Karpas-422 (cell line): ENCODE data around the gene ITGA5. TPM values are rescaled to one million over a fixed set of nuclear protein-coding genes. Genes with fewer than 3 reads are reported as not detected.

Experiments used
- DNase-seq: peaks from one replicate; pipeline ENCODE4 v3.0.0-alpha.2; 2015
- H2AFZ ChIP-seq: fragments of 200-600 bp; sonication (generic); 2 replicates; pipeline ENCODE4 v1.6.1; 2014; ENCODE audit warnings: antibody characterized with exemption, low read length, mixed read lengths
- H3K27ac ChIP-seq: fragments of 200-600 bp; sonication (generic); 2 replicates; pipeline ENCODE4 v1.5.1; 2014; ENCODE audit warnings: mild to moderate bottlenecking, low read length, moderate library complexity
- H3K27me3 ChIP-seq: fragments of 200-600 bp; sonication (generic); 2 replicates; pipeline ENCODE4 v1.6.1; 2014; ENCODE audit warnings: low read length, mixed read lengths
- H3K36me3 ChIP-seq: fragments of 200-600 bp; sonication (generic); 2 replicates; pipeline ENCODE4 v1.6.1; 2014; ENCODE audit warnings: low read length, mixed read lengths; ENCODE audit not compliant: insufficient read depth
- H3K4me1 ChIP-seq: fragments of 200-600 bp; sonication (generic); 2 replicates; pipeline ENCODE4 v1.6.1; 2014; ENCODE audit warnings: mild to moderate bottlenecking, low read length, mixed read lengths
- H3K4me2 ChIP-seq: fragments of 200-600 bp; sonication (generic); 2 replicates; pipeline ENCODE4 v1.6.1; 2014; ENCODE audit warnings: low read length, low read depth, mild to moderate bottlenecking; ENCODE audit not compliant: poor library complexity, severe bottlenecking
- H3K4me3 ChIP-seq: fragments of 200-600 bp; sonication (generic); 2 replicates; pipeline ENCODE4 v1.5.1; 2014; ENCODE audit warnings: mild to moderate bottlenecking, antibody characterized with exemption, low read length, mixed read lengths
- H3K79me2 ChIP-seq: fragments of 200-600 bp; sonication (generic); 2 replicates; pipeline ENCODE4 v1.6.1; 2014; ENCODE audit warnings: mild to moderate bottlenecking, low read length, mixed read lengths
- H3K9ac ChIP-seq: fragments of 200-600 bp; sonication (generic); 2 replicates; pipeline ENCODE4 v1.6.0; 2014; ENCODE audit warnings: low read length
- H3K9me2 ChIP-seq: fragments of 200-600 bp; sonication (generic), shearing (Covaris generic); replicated peaks from 2 replicates; pipeline ENCODE4 v1.6.0; 2014; ENCODE audit warnings: mild to moderate bottlenecking, low read length, moderate library complexity; ENCODE audit not compliant: insufficient read depth
- H3K9me3 ChIP-seq: fragments of 300-700, 200-600 bp; sonication (generic); 2 replicates; pipeline ENCODE4 v1.6.1; 2014; ENCODE audit warnings: low read length, mixed read lengths
- H4K20me1 ChIP-seq: fragments of 200-600 bp; sonication (generic); 2 replicates; pipeline ENCODE4 v1.6.1; 2014; ENCODE audit warnings: mild to moderate bottlenecking, antibody characterized with exemption, low read length, low read depth; ENCODE audit not compliant: insufficient read depth
- total RNA-seq: library from RNA; depleted of rRNA; stranded (reverse); fragments of >200 nt; shearing (Covaris generic); gene quantifications from 2 replicates; pipeline ENCODE4 v1.2.3, GENCODE V29; 2014; ENCODE audit warnings: low replicate concordance

ITGA5 gene
- total RNA-seq, 1 experiment from 2014 or later, result not detected

DNA sequence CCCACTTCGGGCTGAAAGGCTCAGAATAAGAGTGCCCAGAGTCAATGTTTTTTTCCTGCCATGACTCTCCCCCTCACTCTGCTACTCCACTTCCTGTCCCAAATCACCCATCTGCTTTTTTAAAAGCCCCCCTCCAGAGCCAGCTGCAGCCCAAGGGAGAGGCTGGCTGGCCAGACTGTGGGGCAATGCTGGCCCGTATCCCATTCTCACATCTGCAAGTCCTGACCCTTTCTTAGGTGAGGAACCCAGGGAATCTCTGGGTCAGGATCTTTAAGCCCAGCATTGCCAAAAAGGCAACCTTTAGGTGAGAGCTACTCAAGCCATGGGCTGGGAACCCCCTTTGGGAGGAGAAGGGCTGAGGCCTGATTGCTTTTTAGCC, 1.7 kb upstream of the ITGA5 start:
- H3K79me2 ChIP-seq, result no peaks in the 10 kb centered on the region
- H3K27ac ChIP-seq, result no peak overlapping the region
- H3K9me2 ChIP-seq, result no peaks in the 10 kb centered on the region
- no peaks in the 10 kb centered on the region for H3K9me3 ChIP-seq
- no peak overlapping the region for H3K4me3 ChIP-seq
- no peak overlapping the region for H2AFZ ChIP-seq
- no peak overlapping the region for H3K9ac ChIP-seq
- H3K36me3 ChIP-seq, result no peaks in the 10 kb centered on the region
- H3K4me2 ChIP-seq, result no peak overlapping the region
- no peaks in the 10 kb centered on the region for H3K4me1 ChIP-seq
- H4K20me1 ChIP-seq, result no peaks in the 10 kb centered on the region
- no peak for DNase-seq
- no peaks in the 10 kb centered on the region for H3K27me3 ChIP-seq

DNA sequence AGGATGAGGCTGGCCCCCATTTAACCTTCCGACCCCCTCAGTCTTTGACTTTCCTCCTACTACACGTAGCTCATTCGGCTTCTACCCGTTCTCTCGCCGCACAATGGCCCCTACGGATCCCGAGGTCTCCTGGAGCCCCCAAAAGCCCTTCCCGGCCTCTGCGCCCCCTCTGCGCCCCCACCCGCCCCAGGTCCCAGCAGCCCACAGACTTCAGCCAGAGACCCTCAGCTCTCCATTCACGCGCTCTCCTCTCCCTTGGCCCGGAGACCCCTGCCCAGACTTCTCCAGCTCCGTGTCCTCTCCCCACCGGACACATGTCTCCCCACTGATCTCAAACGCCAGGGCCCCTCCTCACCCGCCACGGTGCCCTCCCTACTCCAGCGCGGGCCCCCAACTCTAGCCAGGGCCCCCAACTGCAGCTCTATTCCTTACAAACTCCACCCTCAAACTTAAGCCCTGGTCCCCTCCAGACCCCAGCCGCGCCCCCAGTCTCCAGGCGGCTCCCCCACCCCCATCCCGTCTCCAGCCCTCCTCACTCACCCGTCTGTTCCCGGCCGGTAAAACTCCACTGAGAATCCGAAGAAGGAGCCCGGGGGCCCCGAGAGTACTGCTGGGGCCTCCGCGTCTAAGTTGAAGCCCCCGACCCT, 502 bp downstream of the ITGA5 start:
- H3K27me3 ChIP-seq, result no peaks in the 10 kb centered on the region
- H3K4me2 ChIP-seq, result no peak overlapping the region
- H3K4me1 ChIP-seq, result no peaks in the 10 kb centered on the region
- no peaks in the 10 kb centered on the region for H3K9me3 ChIP-seq
- no peak overlapping the region for H3K9ac ChIP-seq
- no peak overlapping the region for H3K27ac ChIP-seq
- H3K9me2 ChIP-seq, result no peaks in the 10 kb centered on the region
- no peak for DNase-seq
- no peaks in the 10 kb centered on the region for H3K79me2 ChIP-seq
- no peaks in the 10 kb centered on the region for H3K36me3 ChIP-seq
- no peak overlapping the region for H2AFZ ChIP-seq
- H3K4me3 ChIP-seq, result no peak overlapping the region
- H4K20me1 ChIP-seq, result no peaks in the 10 kb centered on the region

DNA sequence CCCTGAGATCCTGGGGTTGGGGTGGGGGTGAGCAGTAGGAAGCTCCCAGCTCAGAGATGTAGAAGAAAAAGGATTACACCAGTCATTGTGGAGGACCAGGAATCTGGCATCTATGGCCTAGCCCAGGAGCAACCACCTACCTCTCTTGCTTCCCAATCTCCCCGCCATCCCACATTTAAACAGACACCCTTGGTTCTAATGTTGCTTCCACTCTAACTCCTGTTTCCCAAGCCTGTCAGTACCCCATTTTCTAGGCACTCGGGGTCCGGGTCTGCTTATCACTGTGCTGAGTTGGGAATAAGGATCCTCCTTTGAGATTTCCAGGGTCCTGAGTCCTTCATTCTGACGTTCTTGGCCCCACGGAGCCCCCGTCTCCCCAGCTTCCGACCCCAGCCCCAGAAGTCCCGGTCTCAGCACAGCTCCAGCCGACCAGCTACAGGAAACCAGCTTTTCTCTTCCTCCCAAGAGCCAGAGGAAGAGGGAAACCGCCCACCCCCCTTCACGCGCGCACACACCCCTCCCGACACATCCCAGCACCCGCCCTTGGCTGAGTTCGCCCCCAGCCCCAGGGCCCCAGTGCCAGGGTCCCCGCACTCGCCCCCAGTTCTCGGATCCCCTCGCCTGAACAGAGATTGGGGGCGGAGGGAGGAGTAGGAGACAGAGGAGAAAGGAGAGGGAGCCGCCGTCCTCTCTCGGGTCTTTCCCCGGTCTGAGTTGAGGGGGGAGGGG, 1.2 kb downstream of the ITGA5 start:
- Histone ChIP-seq H3K9me2 (no peaks in the 10 kb centered on the region), H3K36me3 (no peaks in the 10 kb centered on the region), H3K27me3 (no peaks in the 10 kb centered on the region), H3K79me2 (no peaks in the 10 kb centered on the region), H3K4me2 (no peak overlapping the region), H4K20me1 (no peaks in the 10 kb centered on the region), H3K9me3 (no peaks in the 10 kb centered on the region), H3K4me1 (no peaks in the 10 kb centered on the region), H3K27ac (no peak overlapping the region), H3K9ac (no peak overlapping the region), H2AFZ (no peak overlapping the region), H3K4me3 (no peak overlapping the region)
- DNase-seq, result no peak

DNA sequence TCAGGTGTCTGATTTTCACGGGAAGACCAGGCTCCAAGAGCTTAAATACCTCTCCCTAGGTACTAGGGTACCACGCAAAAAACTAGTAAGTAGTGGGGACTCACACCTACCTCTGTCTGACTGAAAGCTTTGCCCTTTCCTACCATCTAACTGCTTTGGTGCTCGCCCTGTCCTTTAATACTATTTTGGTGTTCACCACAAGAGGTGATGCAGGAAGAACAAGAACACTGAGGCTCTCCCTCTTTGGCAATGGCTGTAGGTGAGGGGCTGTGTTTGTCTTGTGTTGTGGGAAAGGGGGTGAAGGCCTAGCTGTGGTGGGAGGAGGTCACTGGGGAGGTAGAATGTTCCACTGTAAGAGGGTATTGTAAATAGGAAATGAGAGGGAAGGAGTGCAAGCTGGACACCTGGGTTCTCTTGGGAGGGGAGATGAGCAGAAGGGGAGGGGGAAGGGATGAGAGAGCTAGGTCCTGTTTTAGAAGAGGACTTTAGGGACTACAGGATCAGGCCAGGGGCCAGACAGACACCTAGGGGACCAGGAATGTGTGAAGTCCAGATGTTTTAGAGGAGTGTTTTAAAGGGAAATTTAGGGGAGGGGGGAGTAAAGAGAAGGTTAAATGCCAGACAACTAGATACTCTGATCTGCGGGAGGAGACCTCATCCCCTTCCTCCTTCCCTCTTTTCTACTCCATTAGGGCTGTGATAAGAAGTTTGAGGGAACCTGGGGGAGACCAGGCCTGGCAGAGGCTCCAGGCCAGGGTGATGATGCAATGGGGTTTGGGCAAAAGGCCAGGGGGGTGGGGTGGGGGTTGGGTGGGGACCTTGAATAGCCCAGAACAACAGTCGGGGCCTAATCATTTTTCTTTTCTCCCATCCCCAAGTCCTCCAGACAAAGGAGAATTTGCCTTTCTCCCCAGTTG, 2.1 kb downstream of the ITGA5 start:
- no peaks in the 10 kb centered on the region for H3K9me3 ChIP-seq
- no peak overlapping the region for H3K4me2 ChIP-seq
- H3K9ac ChIP-seq, result no peak overlapping the region
- H2AFZ ChIP-seq, result no peak overlapping the region
- no peaks in the 10 kb centered on the region for H3K27me3 ChIP-seq
- H3K36me3 ChIP-seq, result no peaks in the 10 kb centered on the region
- no peak overlapping the region for H3K27ac ChIP-seq
- no peaks in the 10 kb centered on the region for H3K9me2 ChIP-seq
- H3K4me1 ChIP-seq, result no peaks in the 10 kb centered on the region
- no peak overlapping the region for H3K4me3 ChIP-seq
- no peak for DNase-seq
- no peaks in the 10 kb centered on the region for H4K20me1 ChIP-seq
- no peaks in the 10 kb centered on the region for H3K79me2 ChIP-seq

DNA sequence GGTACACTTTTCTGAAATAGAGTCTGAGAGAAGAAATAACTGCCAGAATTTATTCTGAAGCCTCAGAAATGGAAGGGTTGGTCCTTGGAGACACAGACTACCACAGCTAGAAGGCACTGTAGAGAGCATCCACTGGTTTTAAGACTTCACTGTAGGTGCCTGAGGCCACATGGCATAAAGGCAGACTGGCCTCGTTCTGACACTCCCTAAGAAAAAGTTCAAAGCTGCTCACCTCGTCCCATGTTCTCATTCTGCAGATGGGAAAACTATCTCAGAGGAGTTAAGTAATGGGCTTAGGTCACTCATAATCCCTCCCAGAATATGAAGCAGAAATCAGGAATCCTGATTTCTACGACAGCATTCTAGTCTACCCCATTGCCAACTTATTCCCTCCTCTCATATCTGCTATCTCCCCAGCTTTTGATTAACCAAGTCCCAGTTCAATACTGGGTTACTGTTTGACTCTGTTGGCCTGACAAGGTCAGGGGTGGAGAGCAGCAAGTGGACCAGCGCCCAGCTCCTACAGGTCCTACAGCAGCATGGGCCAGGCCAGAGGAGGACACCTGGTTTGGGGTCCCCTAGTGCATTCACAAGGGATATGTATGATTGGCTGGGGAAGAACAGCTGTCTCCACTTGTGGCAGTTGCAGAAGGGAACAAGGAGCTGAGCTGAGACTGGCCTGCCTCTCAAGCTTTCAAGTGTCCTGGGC, 3.7 kb downstream of the ITGA5 start:
- no peak overlapping the region for H3K4me2 ChIP-seq
- no peaks in the 10 kb centered on the region for H4K20me1 ChIP-seq
- H3K27me3 ChIP-seq, result no peaks in the 10 kb centered on the region
- H3K4me1 ChIP-seq, result no peaks in the 10 kb centered on the region
- no peak overlapping the region for H3K4me3 ChIP-seq
- no peak for DNase-seq
- no peaks in the 10 kb centered on the region for H3K9me3 ChIP-seq
- no peaks in the 10 kb centered on the region for H3K36me3 ChIP-seq
- no peaks in the 10 kb centered on the region for H3K9me2 ChIP-seq
- no peak overlapping the region for H2AFZ ChIP-seq
- no peak overlapping the region for H3K27ac ChIP-seq
- no peak overlapping the region for H3K9ac ChIP-seq
- H3K79me2 ChIP-seq, result no peaks in the 10 kb centered on the region

DNA sequence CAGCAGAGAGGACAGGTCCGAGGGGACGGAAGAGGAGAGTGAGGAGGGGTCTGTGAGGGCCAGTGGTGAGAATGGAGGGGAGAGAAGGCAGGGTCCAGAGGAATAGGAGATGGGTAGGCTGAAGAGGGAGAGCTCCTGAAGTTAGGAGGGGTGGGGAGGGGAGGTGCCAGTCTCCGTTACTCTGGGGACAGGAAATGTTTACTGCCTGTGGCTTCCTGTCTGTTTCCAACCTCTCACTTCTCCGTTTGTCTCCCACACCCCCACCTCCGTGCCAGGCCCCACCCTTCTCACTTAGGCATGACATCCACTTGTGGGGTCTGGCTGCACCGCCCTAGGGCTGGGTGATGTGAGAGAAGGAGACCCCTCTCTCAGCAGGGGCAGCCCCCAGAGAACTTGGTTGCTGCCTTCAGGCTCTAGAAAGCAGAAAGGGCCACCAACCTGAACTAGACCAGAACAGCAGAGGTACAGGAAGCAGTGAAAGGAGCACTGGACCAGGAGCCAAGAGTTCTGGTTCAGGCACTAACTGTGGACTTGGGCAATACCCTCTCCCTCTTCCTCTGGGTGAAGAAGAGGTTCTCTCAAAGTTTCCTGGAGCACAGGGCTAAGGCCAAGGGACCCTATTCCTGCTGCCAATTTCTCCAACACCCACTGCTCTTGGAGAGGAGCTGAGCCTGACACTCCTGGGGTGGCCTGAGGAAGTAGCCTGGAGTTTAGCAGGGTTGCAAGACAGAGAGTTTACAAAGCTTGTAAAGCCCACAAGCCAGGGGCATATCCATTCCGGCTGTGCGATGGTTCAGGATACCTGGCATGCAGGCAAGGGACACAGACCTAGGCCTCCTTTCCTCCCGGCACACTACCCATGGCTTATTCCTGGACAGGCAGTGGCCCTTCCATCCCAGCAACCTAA, 5.5 kb downstream of the ITGA5 start:
- no peak overlapping the region for H3K9ac ChIP-seq
- H3K9me3 ChIP-seq, result no peaks in the 10 kb centered on the region
- H4K20me1 ChIP-seq, result no peaks in the 10 kb centered on the region
- no peak overlapping the region for H3K27ac ChIP-seq
- no peak overlapping the region for H3K4me2 ChIP-seq
- no peak overlapping the region for H3K4me3 ChIP-seq
- no peaks in the 10 kb centered on the region for H3K79me2 ChIP-seq
- H3K27me3 ChIP-seq, result no peaks in the 10 kb centered on the region
- DNase-seq, result no peak
- no peaks in the 10 kb centered on the region for H3K4me1 ChIP-seq
- no peak overlapping the region for H2AFZ ChIP-seq
- no peaks in the 10 kb centered on the region for H3K36me3 ChIP-seq
- no peaks in the 10 kb centered on the region for H3K9me2 ChIP-seq

DNA sequence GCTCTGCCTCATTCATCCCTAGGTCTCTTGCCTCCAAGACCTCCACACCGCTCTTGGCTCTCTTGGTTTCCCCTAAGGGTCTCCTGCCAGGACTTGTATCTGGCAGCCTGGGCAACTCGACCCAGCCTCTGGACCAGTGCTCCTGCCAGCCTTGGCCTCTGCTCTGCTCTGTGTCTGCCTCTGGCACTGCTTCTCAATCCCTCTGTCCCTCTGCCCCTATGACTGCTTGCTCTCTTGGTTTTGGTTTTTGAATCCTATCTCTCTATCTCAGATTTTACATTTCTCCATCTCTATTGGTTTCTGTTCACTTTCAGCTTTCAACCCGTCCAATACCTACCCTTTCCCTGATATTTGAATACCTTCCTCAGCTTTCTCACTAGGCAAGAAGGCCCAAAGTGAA, 6.3 kb downstream of the ITGA5 start:
- Histone ChIP-seq H3K4me2 (no peak overlapping the region), H3K9me2 (no peaks in the 10 kb centered on the region), H4K20me1 (no peaks in the 10 kb centered on the region), H3K79me2 (no peaks in the 10 kb centered on the region), H3K9ac (no peak overlapping the region), H3K36me3 (no peaks in the 10 kb centered on the region), H3K27ac (no peak overlapping the region), H3K9me3 (no peaks in the 10 kb centered on the region), H2AFZ (no peak overlapping the region), H3K27me3 (no peaks in the 10 kb centered on the region), H3K4me1 (no peaks in the 10 kb centered on the region), H3K4me3 (no peak overlapping the region)
- no peak for DNase-seq
